ENCODE results near the gene PIR.

The PIR gene

GRCh38 chrX:15493118-15493962, at the start of gene PIR:
PIR (minus strand) TSS chrX:15493333; CDS start chrX:15491257, 2,076 bp downstream.
- DNase-seq: peak; percentile 46

- DNase-seq: no peak
Measured at GRCh38 chrX:15530318-15530717, 37.2 kb upstream of the PIR start.

GRCh38 chrX:15529165-15529564, 36.0 kb upstream of the PIR start:
- no peak for DNase-seq

- no peak for DNase-seq
Measured at GRCh38 chrX:15525664-15526416, 32.7 kb upstream of the PIR start.

GRCh38 chrX:15524417-15524816, 31.3 kb upstream of the PIR start:
- no peak for DNase-seq

GRCh38 chrX:15523088-15523487, 30.0 kb upstream of the PIR start:
- DNase-seq: no peak

- DNase-seq: no peak
Measured at GRCh38 chrX:15522464-15522863, 29.3 kb upstream of the PIR start.

- DNase-seq: no peak
Measured at GRCh38 chrX:15515931-15516330, 22.8 kb upstream of the PIR start.

GRCh38 chrX:15514279-15514678, 21.1 kb upstream of the PIR start:
- DNase-seq: no peak

GRCh38 chrX:15512401-15512965, 19.4 kb upstream of the PIR start:
- DNase-seq: no peak

- DNase-seq: no peak
Measured at GRCh38 chrX:15511563-15511962, 18.4 kb upstream of the PIR start.

- DNase-seq: no peak
Measured at GRCh38 chrX:15509845-15510244, 16.7 kb upstream of the PIR start.

- no peak for DNase-seq
Measured at GRCh38 chrX:15507005-15507404, 13.9 kb upstream of the PIR start.

- no peak for DNase-seq
Measured at GRCh38 chrX:15505101-15505500, 12.0 kb upstream of the PIR start.

GRCh38 chrX:15504661-15505060, 11.5 kb upstream of the PIR start:
- no peak for DNase-seq

- no peak for DNase-seq
Measured at GRCh38 chrX:15501506-15501905, 8.4 kb upstream of the PIR start.

- DNase-seq: no peak
Measured at GRCh38 chrX:15500497-15500966, 7.4 kb upstream of the PIR start, which contains the start of gene BMX. BMX (plus strand) TSS chrX:15500807; CDS start chrX:15508354, 7,547 bp downstream.

- no peak for DNase-seq
Measured at GRCh38 chrX:15499976-15500375, 6.8 kb upstream of the PIR start.

GRCh38 chrX:15498741-15499140, 5.6 kb upstream of the PIR start:
- no peak for DNase-seq

GRCh38 chrX:15497865-15498264, 4.7 kb upstream of the PIR start:
- DNase-seq: peak; percentile 48

- no peak for DNase-seq
Measured at GRCh38 chrX:15496824-15497223, 3.7 kb upstream of the PIR start.

GRCh38 chrX:15495801-15496200, 2.7 kb upstream of the PIR start:
- no peak for DNase-seq

GRCh38 chrX:15492469-15492868, 664 bp downstream of the PIR start:
- DNase-seq: no peak

GRCh38 chrX:15483891-15484290, 9.2 kb downstream of the PIR start:
- no peak for DNase-seq
